ENCODE results near the gene DTNBP1. TPM values are rescaled to one million over a fixed set of nuclear protein-coding genes. Genes with fewer than 3 reads are reported as not detected.

The DTNBP1 gene
- total and polyA plus RNA-seq, 7 experiments from 2014 or later, result 19.8 to 40.0 (median 27.4) TPM

GRCh38 chr6:15495375-15495901 lies 167.4 kb downstream of the DTNBP1 start:
- H3K36me3 Mint-ChIP-seq, result peaks cover 1 to 39% (median 8%) of the 10 kb centered on the region in 5 donors
- peaks cover 14 to 37% (median 26%) of the 10 kb centered on the region in 7 donors for H3K4me1 Mint-ChIP-seq
- DNase-seq (no peak), ATAC-seq (no peak)
- peak overlapping the region in 2 of 9 donors; percentile 12 to 26 for H3K27ac Mint-ChIP-seq
- intact Hi-C loops (cut with micrococcal nuclease), result no loop called here
- no peaks in the 10 kb centered on the region for H3K27me3 Mint-ChIP-seq
- peaks cover 0 to 49% (median 5%) of the 10 kb centered on the region in 3 experiments for H3K36me3 ChIP-seq (ENCODE audit: control insufficient read depth in 2 of 3, insufficient read depth in 3 of 3, low read length in 3 of 3)
- H3K9me3 ChIP-seq (ENCODE audit: control insufficient read depth in 2 of 3, low read length in 3 of 3), result no peaks in the 10 kb centered on the region
- H3K27me3 ChIP-seq (ENCODE audit: control insufficient read depth in 2 of 2, insufficient read depth in 2 of 2, low read length in 2 of 2), result no peaks in the 10 kb centered on the region
- no peak overlapping the region for H3K4me3 ChIP-seq (ENCODE audit: low read length)
- no peaks in the 10 kb centered on the region for H3K9me3 Mint-ChIP-seq
- CTCF ChIA-PET, result no interaction called here
- H3K27ac ChIP-seq (ENCODE audit: low read depth, low read length), result no peak overlapping the region
- H3K4me1 ChIP-seq (ENCODE audit: control insufficient read depth in 2 of 2, insufficient read depth in 2 of 2, low read length in 2 of 2), result peaks cover 0 to 11% of the 10 kb centered on the region in 2 donors
- H3K4me3 Mint-ChIP-seq, result no peak overlapping the region
- POLR2A ChIA-PET, result no interaction called here

- intact Hi-C loops (cut with micrococcal nuclease), result loop anchor here in 1 of 2 donors (5.0 kb wide), 1 partner anchor 714 kb away; no protein-coding TSS in a partner anchor
- no peak overlapping the region for H3K4me3 ChIP-seq (ENCODE audit: low read length)
- peaks cover 24 to 47% (median 41%) of the 10 kb centered on the region in 7 donors for H3K4me1 Mint-ChIP-seq
- H3K4me3 Mint-ChIP-seq, result no peak overlapping the region
- peaks cover 0 to 44% (median 5%) of the 10 kb centered on the region in 3 experiments for H3K36me3 ChIP-seq (ENCODE audit: control insufficient read depth in 2 of 3, insufficient read depth in 3 of 3, low read length in 3 of 3)
- peaks cover 4 to 32% (median 8%) of the 10 kb centered on the region in 5 donors for H3K36me3 Mint-ChIP-seq
- no peaks in the 10 kb centered on the region for H3K27me3 Mint-ChIP-seq
- DNase-seq (no peak), ATAC-seq (no peak)
- no peaks in the 10 kb centered on the region for H3K9me3 Mint-ChIP-seq
- H3K4me1 ChIP-seq (ENCODE audit: control insufficient read depth in 2 of 2, insufficient read depth in 2 of 2, low read length in 2 of 2), result peaks cover 0 to 11% of the 10 kb centered on the region in 2 donors
- ChIA-PET POLR2A (no interaction called here), CTCF (interaction anchor here (1.2 to 1.8 kb wide), 2 partner anchors 129 to 1364 kb away, joined by 3 to 8 read pairs; no protein-coding TSS in a partner anchor)
- H3K27ac ChIP-seq (ENCODE audit: low read depth, low read length), result no peak overlapping the region
- H3K27me3 ChIP-seq (ENCODE audit: control insufficient read depth in 2 of 2, insufficient read depth in 2 of 2, low read length in 2 of 2), result no peaks in the 10 kb centered on the region
- peak overlapping the region in 1 of 9 donors; percentile 41 for H3K27ac Mint-ChIP-seq
- no peaks in the 10 kb centered on the region for H3K9me3 ChIP-seq (ENCODE audit: control insufficient read depth in 2 of 3, low read length in 3 of 3)
Observed at GRCh38 chr6:15493437-15494168, 169.2 kb downstream of the DTNBP1 start.

GRCh38 chr6:15491986-15492269 lies 170.9 kb downstream of the DTNBP1 start:
- Mint-ChIP-seq H3K4me3 (peak overlapping the region in 3 of 10 donors; percentile 0 to 24 (median 3)), H3K9me3 (no peaks in the 10 kb centered on the region), H3K27me3 (no peaks in the 10 kb centered on the region), H3K36me3 (peaks cover 9 to 32% (median 10%) of the 10 kb centered on the region in 5 donors), H3K27ac (peak overlapping the region in 4 of 9 donors; percentile 7 to 70 (median 20)), H3K4me1 (peaks cover 24 to 54% (median 41%) of the 10 kb centered on the region in 7 donors)
- intact Hi-C loops (cut with micrococcal nuclease), result loop anchor here (1.0 to 5.0 kb wide), 9 partner anchors 131 to 1583 kb away; no protein-coding TSS in a partner anchor
- Histone ChIP-seq H3K36me3 (ENCODE audit: control insufficient read depth in 2 of 3, insufficient read depth in 3 of 3, low read length in 3 of 3) (peaks cover 0 to 46% (median 5%) of the 10 kb centered on the region in 3 experiments), H3K27me3 (ENCODE audit: control insufficient read depth in 2 of 2, insufficient read depth in 2 of 2, low read length in 2 of 2) (no peaks in the 10 kb centered on the region), H3K4me1 (ENCODE audit: control insufficient read depth in 2 of 2, insufficient read depth in 2 of 2, low read length in 2 of 2) (peaks cover 0 to 11% of the 10 kb centered on the region in 2 donors), H3K4me3 (ENCODE audit: low read length) (no peak overlapping the region), H3K9me3 (ENCODE audit: control insufficient read depth in 2 of 3, low read length in 3 of 3) (no peaks in the 10 kb centered on the region), H3K27ac (ENCODE audit: low read depth, low read length) (no peak overlapping the region)
- ChIA-PET CTCF (interaction anchor here (0.6 to 1.8 kb wide), 4 partner anchors 111 to 1362 kb away, joined by 3 to 8 read pairs (median 4); no protein-coding TSS in a partner anchor), POLR2A (no interaction called here)
- DNase-seq, result no peak
- no peak for ATAC-seq

- Histone ChIP-seq H3K4me3 (ENCODE audit: low read length) (no peak overlapping the region), H3K36me3 (ENCODE audit: control insufficient read depth in 2 of 3, insufficient read depth in 3 of 3, low read length in 3 of 3) (peaks cover 0 to 44% (median 5%) of the 10 kb centered on the region in 3 experiments), H3K27me3 (ENCODE audit: control insufficient read depth in 2 of 2, insufficient read depth in 2 of 2, low read length in 2 of 2) (no peaks in the 10 kb centered on the region), H3K27ac (ENCODE audit: low read depth, low read length) (peak overlapping the region; percentile 2), H3K9me3 (ENCODE audit: control insufficient read depth in 2 of 3, low read length in 3 of 3) (no peaks in the 10 kb centered on the region), H3K4me1 (ENCODE audit: control insufficient read depth in 2 of 2, insufficient read depth in 2 of 2, low read length in 2 of 2) (peaks cover 0 to 11% of the 10 kb centered on the region in 2 donors)
- Mint-ChIP-seq H3K4me3 (peak overlapping the region in 6 of 10 donors; percentile 2 to 17 (median 3)), H3K27ac (peak overlapping the region; percentile 29 to 88 (median 67)), H3K27me3 (no peaks in the 10 kb centered on the region), H3K36me3 (peaks cover 11 to 36% (median 13%) of the 10 kb centered on the region in 5 donors), H3K9me3 (no peaks in the 10 kb centered on the region), H3K4me1 (peaks cover 24 to 58% (median 41%) of the 10 kb centered on the region in 7 donors)
- ATAC-seq (peak; percentile 88), DNase-seq (peak; percentile 48 to 77 (median 70))
- intact Hi-C loops (cut with micrococcal nuclease), result loop anchor here (1.0 to 5.0 kb wide), 9 partner anchors 132 to 1582 kb away; no protein-coding TSS in a partner anchor
- ChIA-PET CTCF (interaction anchor here (0.7 to 1.8 kb wide), 5 partner anchors 131 to 1365 kb away, joined by 3 to 8 read pairs (median 3); no protein-coding TSS in a partner anchor), POLR2A (no interaction called here)
Observed at GRCh38 chr6:15491255-15491985, 171.4 kb downstream of the DTNBP1 start.

- H3K4me3 ChIP-seq (ENCODE audit: low read length), result no peak overlapping the region
- ATAC-seq (no peak), DNase-seq (no peak)
- peak overlapping the region; percentile 2 for H3K27ac ChIP-seq (ENCODE audit: low read depth, low read length)
- H3K9me3 ChIP-seq (ENCODE audit: control insufficient read depth in 2 of 3, low read length in 3 of 3), result no peaks in the 10 kb centered on the region
- Mint-ChIP-seq H3K4me3 (peak overlapping the region in 1 of 10 donors; percentile 9), H3K27ac (peak overlapping the region; percentile 35 to 87 (median 67)), H3K27me3 (no peaks in the 10 kb centered on the region), H3K9me3 (no peaks in the 10 kb centered on the region), H3K4me1 (peaks cover 22 to 56% (median 46%) of the 10 kb centered on the region in 7 donors), H3K36me3 (peaks cover 7 to 28% (median 10%) of the 10 kb centered on the region in 5 donors)
- intact Hi-C loops (cut with micrococcal nuclease), result loop anchor here (1.0 to 5.0 kb wide), 9 partner anchors 133 to 1581 kb away; no protein-coding TSS in a partner anchor
- H3K36me3 ChIP-seq (ENCODE audit: control insufficient read depth in 2 of 3, insufficient read depth in 3 of 3, low read length in 3 of 3), result peaks cover 0 to 34% (median 0%) of the 10 kb centered on the region in 3 experiments
- H3K27me3 ChIP-seq (ENCODE audit: control insufficient read depth in 2 of 2, insufficient read depth in 2 of 2, low read length in 2 of 2), result no peaks in the 10 kb centered on the region
- ChIA-PET CTCF (interaction anchor here (0.6 to 1.7 kb wide), 6 partner anchors 16 to 1434 kb away, joined by 3 to 6 read pairs (median 3); no protein-coding TSS in a partner anchor), POLR2A (no interaction called here)
- H3K4me1 ChIP-seq (ENCODE audit: control insufficient read depth in 2 of 2, insufficient read depth in 2 of 2, low read length in 2 of 2), result peaks cover 0 to 11% of the 10 kb centered on the region in 2 donors
Observed at GRCh38 chr6:15490242-15491100, 172.4 kb downstream of the DTNBP1 start.
